ENCODE measurements around the gene CADPS. TPM values are rescaled to one million over a fixed set of nuclear protein-coding genes. Genes with fewer than 3 reads are reported as not detected.

CADPS gene
- total RNA-seq, 5 donors from 2014 or later (not counting 1 experiment from before 2014, with no cell fraction given) = 0.49 TPM; not detected in 4

DNA sequence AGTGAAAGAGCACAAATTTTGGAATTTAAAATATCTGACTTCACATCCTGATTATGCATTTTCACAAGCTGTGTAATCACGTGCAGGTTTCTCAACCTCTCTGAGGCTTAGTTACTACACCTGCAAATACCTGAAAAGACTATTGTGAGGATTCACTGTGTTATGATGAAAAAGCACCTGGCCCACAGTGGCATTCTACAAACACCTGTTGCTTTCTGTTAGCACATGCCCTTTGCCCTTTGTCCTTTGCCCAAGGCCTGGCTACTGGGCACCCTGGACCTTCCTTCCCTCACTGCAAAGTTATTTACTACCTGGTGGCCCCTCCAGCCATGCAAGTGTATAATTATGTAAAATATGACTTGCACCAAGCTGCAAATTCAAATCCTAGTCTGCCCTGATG is 227.5 kb downstream of the CADPS start:
- POLR2A ChIA-PET = no interaction called here
- Histone ChIP-seq H3K9me3 (no peaks in the 10 kb centered on the region), H3K27me3 (replicated peaks in 1 of 2; ENCODE audit: control insufficient read depth in 2 of 2, extremely low read depth in 1 of 2, insufficient read depth in 2 of 2, low read length in 1 of 2) (no peaks in the 10 kb centered on the region), H3K4me1 (ENCODE audit: control insufficient read depth in 1 of 2, extremely low read depth in 1 of 2, insufficient read depth in 2 of 2, low read length in 2 of 2) (no peaks in the 10 kb centered on the region), H3K4me3 (ENCODE audit: control insufficient read depth in 1 of 2, extremely low read depth in 1 of 2, low read length in 1 of 2) (no peak overlapping the region), H3K36me3 (ENCODE audit: control insufficient read depth in 2 of 2, extremely low read depth in 1 of 2, insufficient read depth in 1 of 2, low read length in 1 of 2) (no peaks in the 10 kb centered on the region), H3K27ac (ENCODE audit: low read length) (no peak overlapping the region)
- no peak for DNase-seq
- Mint-ChIP-seq H3K27ac (no peak overlapping the region), H3K27me3 (peaks cover 0 to 5% of the 10 kb centered on the region in 2 donors), H3K36me3 (no peaks in the 10 kb centered on the region), H3K9me3 (no peaks in the 10 kb centered on the region), H3K4me3 (no peak overlapping the region), H3K4me1 (no peaks in the 10 kb centered on the region)
- no peak for ATAC-seq (replicated peaks in 1 of 4)
- WGBS (ENCODE audit: insufficient coverage) = no CpG with 5 or more reads among the region's 1 CpG
- CTCF ChIA-PET = no interaction called here

DNA sequence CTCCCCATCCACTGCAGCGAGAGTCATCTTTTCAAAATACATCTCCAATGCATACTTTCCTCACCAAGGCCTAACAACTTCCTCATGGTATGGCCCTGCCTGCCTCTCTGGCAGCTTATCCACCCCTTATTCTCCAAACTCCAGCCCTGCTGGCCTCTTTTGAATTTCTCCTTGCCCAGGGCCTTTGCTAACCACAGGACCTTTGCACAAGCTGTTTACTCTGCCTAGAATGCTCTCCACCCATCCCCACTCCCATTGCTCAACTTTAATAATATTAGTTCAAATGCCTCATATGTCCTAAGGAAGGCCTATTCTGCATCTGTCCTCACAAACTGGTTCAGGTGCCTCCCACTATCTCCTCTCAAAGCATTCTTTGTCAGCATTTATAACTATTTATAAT is 230.7 kb downstream of the CADPS start:
- no peak for DNase-seq
- ChIA-PET CTCF (no interaction called here), POLR2A (no interaction called here)
- Histone ChIP-seq H3K27ac (ENCODE audit: low read length) (no peak overlapping the region), H3K27me3 (replicated peaks in 1 of 2; ENCODE audit: control insufficient read depth in 2 of 2, extremely low read depth in 1 of 2, insufficient read depth in 2 of 2, low read length in 1 of 2) (no peaks in the 10 kb centered on the region), H3K4me1 (ENCODE audit: control insufficient read depth in 1 of 2, extremely low read depth in 1 of 2, insufficient read depth in 2 of 2, low read length in 2 of 2) (no peaks in the 10 kb centered on the region), H3K4me3 (ENCODE audit: control insufficient read depth in 1 of 2, extremely low read depth in 1 of 2, low read length in 1 of 2) (no peak overlapping the region), H3K9me3 (no peaks in the 10 kb centered on the region), H3K36me3 (ENCODE audit: control insufficient read depth in 2 of 2, extremely low read depth in 1 of 2, insufficient read depth in 1 of 2, low read length in 1 of 2) (no peaks in the 10 kb centered on the region)
- no peak overlapping the region for H3K27ac Mint-ChIP-seq
- peaks cover 0 to 8% of the 10 kb centered on the region in 2 donors for H3K27me3 Mint-ChIP-seq
- peaks cover 0 to 5% (median 0%) of the 10 kb centered on the region in 3 donors for H3K9me3 Mint-ChIP-seq
- ATAC-seq (replicated peaks in 1 of 4) = no peak
- H3K4me3 Mint-ChIP-seq = no peak overlapping the region
- no peaks in the 10 kb centered on the region for H3K4me1 Mint-ChIP-seq
- H3K36me3 Mint-ChIP-seq = no peaks in the 10 kb centered on the region
- WGBS (ENCODE audit: insufficient coverage) = 93% methylated on average over 1 of the region's 1 CpG

DNA sequence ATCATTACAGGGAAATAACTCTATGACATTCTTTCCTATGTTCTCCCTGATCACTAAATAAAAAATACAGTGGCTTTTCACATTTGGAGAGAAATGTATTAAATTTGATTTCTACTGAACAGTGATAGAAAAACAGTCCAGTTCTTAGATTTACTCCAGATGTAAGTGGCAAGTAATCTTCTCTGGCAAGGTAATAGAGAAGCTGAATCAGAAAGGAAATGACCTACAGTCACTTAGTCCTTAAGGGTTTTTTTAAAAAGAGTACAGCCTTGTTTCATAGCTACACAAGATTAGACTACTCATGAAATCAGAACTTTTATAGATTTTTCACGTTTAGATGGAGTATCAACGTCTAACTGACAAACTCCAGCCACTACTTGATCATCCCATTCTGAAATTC is 236.9 kb downstream of the CADPS start:
- no peak overlapping the region for H3K4me3 ChIP-seq (ENCODE audit: control insufficient read depth in 1 of 2, extremely low read depth in 1 of 2, low read length in 1 of 2)
- no peaks in the 10 kb centered on the region for H3K4me1 ChIP-seq (ENCODE audit: control insufficient read depth in 1 of 2, extremely low read depth in 1 of 2, insufficient read depth in 2 of 2, low read length in 2 of 2)
- ATAC-seq (replicated peaks in 1 of 4) (no peak), DNase-seq (no peak)
- Mint-ChIP-seq H3K27me3 (peaks cover 0 to 6% of the 10 kb centered on the region in 2 donors), H3K4me1 (no peaks in the 10 kb centered on the region), H3K27ac (no peak overlapping the region), H3K9me3 (peaks cover 0 to 7% (median 0%) of the 10 kb centered on the region in 3 donors), H3K36me3 (no peaks in the 10 kb centered on the region), H3K4me3 (no peak overlapping the region)
- WGBS (ENCODE audit: insufficient coverage) = no CpG with 5 or more reads among the region's 2 CpGs
- CTCF ChIA-PET = no interaction called here
- POLR2A ChIA-PET = no interaction called here
- H3K27ac ChIP-seq (ENCODE audit: low read length) = no peak overlapping the region
- H3K27me3 ChIP-seq (replicated peaks in 1 of 2; ENCODE audit: control insufficient read depth in 2 of 2, extremely low read depth in 1 of 2, insufficient read depth in 2 of 2, low read length in 1 of 2) = no peaks in the 10 kb centered on the region
- H3K9me3 ChIP-seq = no peaks in the 10 kb centered on the region
- H3K36me3 ChIP-seq (ENCODE audit: control insufficient read depth in 2 of 2, extremely low read depth in 1 of 2, insufficient read depth in 1 of 2, low read length in 1 of 2) = no peaks in the 10 kb centered on the region

- DNase-seq = no peak
- POLR2A ChIA-PET = no interaction called here
- Histone ChIP-seq H3K27me3 (replicated peaks in 1 of 2; ENCODE audit: control insufficient read depth in 2 of 2, extremely low read depth in 1 of 2, insufficient read depth in 2 of 2, low read length in 1 of 2) (no peaks in the 10 kb centered on the region), H3K4me1 (ENCODE audit: control insufficient read depth in 1 of 2, extremely low read depth in 1 of 2, insufficient read depth in 2 of 2, low read length in 2 of 2) (no peaks in the 10 kb centered on the region), H3K27ac (ENCODE audit: low read length) (no peak overlapping the region), H3K4me3 (ENCODE audit: control insufficient read depth in 1 of 2, extremely low read depth in 1 of 2, low read length in 1 of 2) (no peak overlapping the region), H3K36me3 (ENCODE audit: control insufficient read depth in 2 of 2, extremely low read depth in 1 of 2, insufficient read depth in 1 of 2, low read length in 1 of 2) (no peaks in the 10 kb centered on the region), H3K9me3 (no peaks in the 10 kb centered on the region)
- Mint-ChIP-seq H3K4me3 (no peak overlapping the region), H3K27ac (no peak overlapping the region), H3K4me1 (no peaks in the 10 kb centered on the region), H3K27me3 (peaks cover 0 to 8% of the 10 kb centered on the region in 2 donors), H3K9me3 (peaks cover 0 to 8% (median 0%) of the 10 kb centered on the region in 3 donors), H3K36me3 (no peaks in the 10 kb centered on the region)
- no peak for ATAC-seq (replicated peaks in 1 of 4)
- CTCF ChIA-PET = no interaction called here
- 50% methylated on average over 1 of the region's 4 CpGs for WGBS (ENCODE audit: insufficient coverage)
These were observed 238.9 kb downstream of the CADPS start for GRCh38 chr3:62636235-62636826.

DNA sequence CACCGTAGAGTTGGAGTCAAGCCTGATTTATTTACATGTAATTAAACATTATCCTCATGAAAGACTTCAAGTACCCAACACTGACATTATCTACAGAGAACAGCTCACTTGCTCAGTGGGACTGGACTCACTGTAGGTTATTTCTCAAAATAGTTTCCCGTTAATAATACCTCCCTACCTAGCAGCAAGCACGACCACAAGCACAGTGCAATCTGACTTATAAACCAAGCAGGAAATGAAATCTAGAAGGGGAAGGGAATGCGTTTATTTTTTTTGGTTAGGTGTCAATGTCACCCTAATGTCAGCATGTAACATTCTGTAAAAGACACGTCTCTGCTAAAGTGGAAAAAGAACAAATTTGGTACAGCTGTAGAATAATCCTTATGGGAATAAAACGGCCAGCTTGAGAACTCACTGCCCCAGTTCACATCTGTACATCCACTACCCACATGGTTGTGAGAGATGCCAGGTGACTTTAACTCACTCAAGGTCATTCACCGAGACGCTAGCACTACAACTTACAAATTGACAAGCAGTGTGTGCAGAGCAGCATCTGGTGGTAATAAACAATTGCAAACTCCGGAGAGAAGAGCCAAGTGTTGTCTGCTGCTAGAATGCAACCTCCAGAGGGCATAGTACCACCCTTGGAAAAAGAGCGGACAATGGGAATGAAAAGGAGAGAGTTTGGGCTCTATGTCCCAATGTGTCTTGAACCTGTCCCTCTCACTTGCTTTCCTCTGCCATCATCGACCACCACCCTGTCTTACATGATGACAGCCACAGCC is 242.5 kb downstream of the CADPS start:
- Mint-ChIP-seq H3K27me3 (peaks cover 0 to 9% of the 10 kb centered on the region in 2 donors), H3K9me3 (peaks cover 0 to 3% (median 0%) of the 10 kb centered on the region in 3 donors), H3K27ac (no peak overlapping the region), H3K4me1 (no peaks in the 10 kb centered on the region), H3K4me3 (no peak overlapping the region), H3K36me3 (no peaks in the 10 kb centered on the region)
- no peaks in the 10 kb centered on the region for H3K27me3 ChIP-seq (replicated peaks in 1 of 2; ENCODE audit: control insufficient read depth in 2 of 2, extremely low read depth in 1 of 2, insufficient read depth in 2 of 2, low read length in 1 of 2)
- H3K9me3 ChIP-seq = no peaks in the 10 kb centered on the region
- no peak overlapping the region for H3K4me3 ChIP-seq (ENCODE audit: control insufficient read depth in 1 of 2, extremely low read depth in 1 of 2, low read length in 1 of 2)
- H3K36me3 ChIP-seq (ENCODE audit: control insufficient read depth in 2 of 2, extremely low read depth in 1 of 2, insufficient read depth in 1 of 2, low read length in 1 of 2) = no peaks in the 10 kb centered on the region
- DNase-seq (no peak), ATAC-seq (replicated peaks in 1 of 4) (no peak)
- no peaks in the 10 kb centered on the region for H3K4me1 ChIP-seq (ENCODE audit: control insufficient read depth in 1 of 2, extremely low read depth in 1 of 2, insufficient read depth in 2 of 2, low read length in 2 of 2)
- no peak overlapping the region for H3K27ac ChIP-seq (ENCODE audit: low read length)
- CTCF ChIA-PET = no interaction called here
- WGBS (ENCODE audit: insufficient coverage) = 32% methylated on average over 3 of the region's 11 CpGs
- POLR2A ChIA-PET = no interaction called here

DNA sequence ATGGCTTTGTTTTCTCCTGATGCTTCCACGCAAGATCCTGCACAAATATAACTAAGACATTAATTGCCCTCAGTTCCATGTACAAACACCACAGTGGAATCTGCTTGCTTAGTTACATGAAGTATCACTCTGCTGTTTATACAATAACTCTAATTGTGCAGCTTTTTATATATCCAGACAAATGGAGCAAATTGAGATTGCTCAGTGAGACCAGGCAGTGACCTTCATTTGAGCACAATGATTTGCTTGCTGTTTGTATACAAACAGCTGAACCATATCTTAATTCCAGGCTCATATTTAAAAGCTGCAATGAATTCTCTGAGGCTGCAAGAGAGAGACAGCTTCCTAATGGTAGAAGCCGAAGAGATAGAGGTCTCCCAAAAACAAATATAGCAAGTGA is 243.7 kb downstream of the CADPS start:
- Histone ChIP-seq H3K4me1 (ENCODE audit: control insufficient read depth in 1 of 2, extremely low read depth in 1 of 2, insufficient read depth in 2 of 2, low read length in 2 of 2) (no peaks in the 10 kb centered on the region), H3K36me3 (ENCODE audit: control insufficient read depth in 2 of 2, extremely low read depth in 1 of 2, insufficient read depth in 1 of 2, low read length in 1 of 2) (no peaks in the 10 kb centered on the region), H3K4me3 (ENCODE audit: control insufficient read depth in 1 of 2, extremely low read depth in 1 of 2, low read length in 1 of 2) (no peak overlapping the region), H3K9me3 (no peaks in the 10 kb centered on the region), H3K27me3 (replicated peaks in 1 of 2; ENCODE audit: control insufficient read depth in 2 of 2, extremely low read depth in 1 of 2, insufficient read depth in 2 of 2, low read length in 1 of 2) (no peaks in the 10 kb centered on the region), H3K27ac (ENCODE audit: low read length) (no peak overlapping the region)
- Mint-ChIP-seq H3K9me3 (peaks cover 0 to 3% (median 0%) of the 10 kb centered on the region in 3 donors), H3K4me1 (no peaks in the 10 kb centered on the region), H3K36me3 (no peaks in the 10 kb centered on the region), H3K27ac (no peak overlapping the region), H3K27me3 (peaks cover 2 to 9% of the 10 kb centered on the region in 2 donors), H3K4me3 (no peak overlapping the region)
- POLR2A ChIA-PET = no interaction called here
- CTCF ChIA-PET = no interaction called here
- DNase-seq = no peak
- ATAC-seq (replicated peaks in 1 of 4) = no peak
- 80% methylated on average over 1 of the region's 2 CpGs for WGBS (ENCODE audit: insufficient coverage)

Measured in T-cell (primary cell).